ENCODE results near the gene DGAT2.
"Not testable (repeated sequence)": the region's sequence is repeated elsewhere in the genome, so short reads cannot be mapped to it uniquely, and the experiment has no call there.

Gene DGAT2, protein sequence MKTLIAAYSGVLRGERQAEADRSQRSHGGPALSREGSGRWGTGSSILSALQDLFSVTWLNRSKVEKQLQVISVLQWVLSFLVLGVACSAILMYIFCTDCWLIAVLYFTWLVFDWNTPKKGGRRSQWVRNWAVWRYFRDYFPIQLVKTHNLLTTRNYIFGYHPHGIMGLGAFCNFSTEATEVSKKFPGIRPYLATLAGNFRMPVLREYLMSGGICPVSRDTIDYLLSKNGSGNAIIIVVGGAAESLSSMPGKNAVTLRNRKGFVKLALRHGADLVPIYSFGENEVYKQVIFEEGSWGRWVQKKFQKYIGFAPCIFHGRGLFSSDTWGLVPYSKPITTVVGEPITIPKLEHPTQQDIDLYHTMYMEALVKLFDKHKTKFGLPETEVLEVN

DNA sequence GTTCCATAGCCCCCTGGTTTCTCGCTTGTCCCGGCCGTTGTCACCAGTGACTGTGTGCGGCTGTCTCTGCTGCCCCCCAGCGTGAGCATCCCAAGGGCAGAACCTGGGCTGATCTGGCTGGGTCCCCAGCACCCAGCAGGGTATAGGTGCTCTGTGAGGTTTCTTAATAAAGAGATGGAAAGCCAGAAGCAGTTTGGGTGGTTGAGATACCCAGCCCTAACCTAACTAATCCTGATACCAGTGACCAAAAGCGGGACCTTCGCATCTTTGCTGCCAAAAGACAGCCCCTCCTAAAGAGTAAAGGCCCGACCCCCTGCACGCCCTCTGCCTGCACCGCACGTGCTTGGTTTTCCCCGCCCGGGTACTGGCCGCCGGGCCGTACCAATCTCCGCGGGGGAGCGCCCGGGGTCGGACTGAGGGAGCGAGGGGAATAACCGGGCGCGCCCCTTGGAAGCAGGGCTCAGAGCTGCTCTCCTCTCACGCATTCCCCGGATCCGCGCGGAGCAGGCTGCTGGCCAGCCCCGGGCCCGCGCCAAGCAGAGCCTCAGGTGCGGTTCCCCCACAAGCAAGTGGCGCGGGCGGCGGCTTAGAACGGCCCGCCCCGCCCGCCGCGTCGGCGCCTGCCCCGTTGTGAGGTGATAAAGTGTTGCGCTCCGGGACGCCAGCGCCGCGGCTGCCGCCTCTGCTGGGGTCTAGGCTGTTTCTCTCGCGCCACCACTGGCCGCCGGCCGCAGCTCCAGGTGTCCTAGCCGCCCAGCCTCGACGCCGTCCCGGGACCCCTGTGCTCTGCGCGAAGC lies at the start of gene DGAT2:
Gene DGAT2 (plus strand): TSS at position 667 of the 797 bp plus-strand sequence. CDS start 214 bp downstream, outside the sequence.
- peak; percentile 85 for DNase-seq (ENCODE audit: low spot score)

DNA sequence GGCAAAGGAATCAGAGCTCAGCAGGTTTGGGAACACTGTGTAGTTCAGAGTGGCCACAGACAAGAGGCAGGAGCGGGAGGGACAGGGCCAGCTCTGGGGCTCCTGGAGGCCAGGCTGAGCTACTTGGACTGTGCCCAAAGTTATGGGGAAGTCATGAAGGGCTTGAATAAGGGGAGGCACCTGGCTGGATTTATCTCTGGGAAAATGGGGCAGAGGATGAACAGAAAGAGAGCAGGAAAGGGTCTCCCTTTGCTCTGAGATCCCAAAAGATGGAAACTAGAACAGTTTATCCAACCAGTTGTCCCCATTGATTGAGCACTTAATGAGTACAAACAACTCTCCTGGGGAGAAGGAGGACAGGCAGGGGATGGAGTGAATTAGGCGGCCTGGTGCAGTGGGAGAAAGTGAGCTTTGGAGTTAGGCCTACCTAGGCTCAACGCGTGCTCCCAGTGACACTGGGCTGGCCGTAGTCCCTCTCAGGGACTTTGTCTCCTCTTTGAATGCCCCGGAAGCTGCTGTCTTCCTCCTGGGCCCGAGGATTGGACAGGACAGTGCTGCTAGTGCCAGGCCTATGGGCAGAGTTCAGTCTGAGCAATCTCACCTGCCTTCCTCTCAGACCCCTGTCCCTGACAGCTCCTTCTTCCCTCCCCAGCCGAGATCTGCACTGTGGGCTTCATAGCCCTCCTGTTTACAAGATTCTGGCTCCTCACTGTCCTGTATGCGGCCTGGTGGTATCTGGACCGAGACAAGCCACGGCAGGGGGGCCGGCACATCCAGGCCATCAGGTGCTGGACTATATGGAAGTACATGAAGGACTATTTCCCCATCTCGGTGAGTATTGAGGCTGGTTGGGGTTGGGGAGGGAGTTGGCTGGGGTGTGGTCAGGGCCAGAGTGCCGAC lies 49.0 kb upstream of the DGAT2 start:
- no peak for DNase-seq (ENCODE audit: low spot score)

DNA sequence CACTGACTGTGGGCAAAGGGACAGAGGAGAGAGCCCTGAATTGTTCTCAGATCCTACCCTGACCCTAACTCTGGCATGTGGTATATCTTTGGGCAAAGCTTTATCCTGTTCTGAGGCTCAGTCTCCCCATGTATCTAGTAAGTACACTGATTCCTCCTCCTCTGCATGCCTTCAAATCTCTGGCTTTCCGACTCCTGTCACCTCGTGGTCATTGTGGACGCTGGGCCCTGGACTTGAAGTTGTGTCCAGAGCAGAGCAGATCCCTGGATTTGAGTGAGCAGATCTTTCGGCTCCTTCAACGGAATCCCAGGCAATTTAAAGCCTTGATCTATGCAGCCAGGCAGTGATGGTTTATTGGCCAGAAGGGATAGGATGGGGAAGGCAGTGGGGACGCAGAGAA lies 47.9 kb upstream of the DGAT2 start:
- no peak for DNase-seq (ENCODE audit: low spot score)

DNA sequence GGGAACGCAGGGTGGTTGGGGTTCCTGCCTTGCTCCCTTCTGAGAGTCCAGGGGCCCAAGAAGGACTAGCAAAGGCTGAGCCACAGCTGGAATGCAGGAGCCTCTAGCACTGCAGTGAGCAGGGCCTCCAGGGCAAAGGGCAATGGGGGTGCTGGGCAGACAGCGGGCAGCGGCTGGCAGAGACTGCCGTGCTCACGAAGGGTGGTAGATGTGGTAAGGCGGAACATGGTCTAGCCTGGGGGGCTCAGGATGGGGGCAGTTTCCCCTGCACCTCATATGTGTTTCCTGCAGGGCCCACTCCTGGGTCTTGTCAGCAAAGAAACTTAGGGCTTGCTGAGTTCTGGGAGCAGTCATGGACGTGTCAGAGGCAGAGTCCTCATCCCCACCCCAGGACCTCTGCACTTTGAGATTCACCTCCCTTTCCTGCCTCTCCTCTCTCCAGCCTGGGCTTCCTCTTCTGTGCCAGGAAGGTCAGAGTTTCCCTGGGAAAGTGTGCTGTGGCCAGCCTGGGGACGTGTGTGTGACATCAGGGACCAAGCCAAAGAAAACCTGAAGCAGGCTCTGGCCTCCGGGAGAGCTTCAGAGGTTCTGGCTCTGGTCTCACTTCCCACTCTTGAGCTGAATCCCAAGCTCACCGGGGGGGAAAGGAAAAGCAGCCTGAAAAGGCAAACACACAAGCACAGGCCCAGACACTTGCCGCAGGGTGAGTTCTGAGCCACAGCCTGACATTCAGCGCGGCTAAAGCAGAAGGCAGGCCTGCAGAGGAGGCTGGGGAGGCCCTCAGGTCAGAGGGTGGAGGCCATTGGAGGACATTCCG lies 46.5 kb upstream of the DGAT2 start:
- no peak for DNase-seq (ENCODE audit: low spot score)

DNA sequence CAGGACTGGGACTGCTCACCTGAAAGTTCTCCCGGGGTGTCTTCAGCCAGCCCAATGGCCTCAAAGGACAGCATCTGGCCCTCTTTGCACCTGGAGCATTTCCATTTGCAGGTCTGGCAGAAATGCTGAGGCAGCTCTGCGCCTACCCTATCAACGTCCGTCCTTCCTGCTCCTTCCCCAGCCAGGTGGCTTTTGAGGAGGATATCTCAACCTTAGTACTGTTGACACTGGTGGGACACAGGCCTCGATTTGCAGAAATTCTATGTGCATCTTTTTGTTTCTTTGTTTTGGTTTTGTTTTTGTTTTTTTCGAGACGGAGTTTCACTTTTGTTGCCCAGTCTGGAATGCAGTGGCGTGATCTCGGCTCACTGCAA lies 45.9 kb upstream of the DGAT2 start:
- DNase-seq (ENCODE audit: low spot score): no peak

DNA sequence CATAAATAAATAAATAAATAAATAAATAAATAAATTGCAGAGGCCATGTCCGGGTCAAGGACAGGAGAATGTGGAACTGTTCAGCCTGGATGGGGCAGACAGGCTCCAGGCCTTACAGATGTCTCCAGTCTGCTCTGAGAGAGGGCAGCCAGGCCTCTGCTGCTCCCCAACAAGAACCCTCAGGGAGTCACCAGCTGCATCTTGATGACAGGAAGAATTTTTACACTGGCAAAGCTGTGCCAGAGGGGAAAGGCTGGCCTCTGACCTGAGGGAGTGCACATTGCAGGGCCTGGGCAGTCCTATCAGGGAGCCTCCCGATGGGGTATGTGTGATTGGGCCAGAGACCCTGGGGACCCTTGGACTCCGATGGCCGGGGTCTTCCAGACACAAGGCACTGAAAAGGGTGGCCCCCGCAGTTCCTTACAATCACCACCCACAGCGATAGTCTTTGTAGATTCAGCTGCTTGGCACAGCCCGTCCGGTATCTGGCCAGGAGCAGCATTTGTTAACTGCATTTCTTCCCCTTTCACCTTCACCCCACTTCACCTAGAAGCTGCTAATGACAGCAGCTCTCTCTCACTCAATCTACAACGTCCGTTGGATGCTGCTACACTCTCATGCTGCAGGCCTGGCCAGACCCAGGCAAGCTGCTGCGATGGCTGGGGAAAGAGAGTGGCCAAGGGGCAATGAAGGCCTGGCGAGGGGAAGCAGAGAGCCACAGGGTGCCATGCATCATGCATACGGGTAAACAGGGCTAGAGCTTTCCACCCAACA lies 42.8 kb upstream of the DGAT2 start:
- no peak for DNase-seq (ENCODE audit: low spot score)

DNA sequence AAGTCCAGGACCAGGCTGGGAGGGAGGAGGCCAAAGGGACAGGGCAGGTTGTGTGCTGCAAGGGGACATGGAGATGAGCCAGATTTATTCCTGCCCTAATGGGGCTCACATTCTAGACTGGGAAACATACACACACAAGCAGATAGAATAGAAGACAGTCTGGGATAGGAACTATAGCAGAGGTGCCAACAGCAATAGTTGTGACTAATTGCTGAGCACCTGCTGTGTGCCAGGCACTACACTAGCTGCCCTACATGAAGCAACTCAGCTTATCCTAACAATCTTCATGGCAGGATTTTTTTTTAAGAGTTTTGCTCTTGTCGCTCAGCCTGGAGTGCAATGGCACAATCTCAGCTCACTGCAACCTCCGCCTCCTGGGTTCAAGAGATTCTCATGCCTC lies 39.6 kb upstream of the DGAT2 start:
- DNase-seq (ENCODE audit: low spot score): no peak

DNA sequence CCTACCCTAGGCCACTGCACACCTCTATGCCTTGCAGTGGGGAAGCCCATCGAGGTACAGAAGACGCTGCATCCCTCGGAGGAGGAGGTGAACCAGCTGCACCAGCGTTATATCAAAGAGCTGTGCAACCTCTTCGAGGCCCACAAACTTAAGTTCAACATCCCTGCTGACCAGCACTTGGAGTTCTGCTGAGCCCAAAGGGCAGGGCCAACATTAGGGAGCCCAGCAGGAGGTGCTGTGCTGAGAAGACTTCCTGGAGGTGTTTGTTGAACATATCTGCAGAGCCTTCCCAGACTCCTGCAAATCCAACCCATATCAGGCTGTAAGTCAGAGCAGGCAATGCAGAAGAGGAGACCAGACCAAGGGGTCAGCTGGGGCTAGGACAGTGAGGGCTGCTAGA lies 37.5 kb upstream of the DGAT2 start:
- DNase-seq (ENCODE audit: low spot score): no peak

DNA sequence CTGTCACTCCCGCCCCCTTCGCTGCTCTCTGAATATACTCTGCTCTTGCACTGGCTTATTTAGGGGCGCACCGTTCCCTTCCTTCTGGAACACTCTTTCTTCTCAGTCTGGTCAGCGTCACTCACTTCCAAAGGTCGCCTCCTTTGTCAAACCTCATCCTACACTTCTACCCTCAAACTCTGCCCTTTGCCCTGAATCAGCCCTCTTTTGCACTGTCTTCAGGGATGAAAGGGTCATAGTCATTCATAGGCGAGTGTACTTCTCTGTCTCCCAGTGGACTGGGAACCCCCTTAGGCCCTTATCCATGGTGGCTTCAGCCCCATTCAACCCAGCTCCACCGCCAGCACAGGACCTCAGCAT lies 35.5 kb upstream of the DGAT2 start:
- DNase-seq (ENCODE audit: low spot score): no peak

DNA sequence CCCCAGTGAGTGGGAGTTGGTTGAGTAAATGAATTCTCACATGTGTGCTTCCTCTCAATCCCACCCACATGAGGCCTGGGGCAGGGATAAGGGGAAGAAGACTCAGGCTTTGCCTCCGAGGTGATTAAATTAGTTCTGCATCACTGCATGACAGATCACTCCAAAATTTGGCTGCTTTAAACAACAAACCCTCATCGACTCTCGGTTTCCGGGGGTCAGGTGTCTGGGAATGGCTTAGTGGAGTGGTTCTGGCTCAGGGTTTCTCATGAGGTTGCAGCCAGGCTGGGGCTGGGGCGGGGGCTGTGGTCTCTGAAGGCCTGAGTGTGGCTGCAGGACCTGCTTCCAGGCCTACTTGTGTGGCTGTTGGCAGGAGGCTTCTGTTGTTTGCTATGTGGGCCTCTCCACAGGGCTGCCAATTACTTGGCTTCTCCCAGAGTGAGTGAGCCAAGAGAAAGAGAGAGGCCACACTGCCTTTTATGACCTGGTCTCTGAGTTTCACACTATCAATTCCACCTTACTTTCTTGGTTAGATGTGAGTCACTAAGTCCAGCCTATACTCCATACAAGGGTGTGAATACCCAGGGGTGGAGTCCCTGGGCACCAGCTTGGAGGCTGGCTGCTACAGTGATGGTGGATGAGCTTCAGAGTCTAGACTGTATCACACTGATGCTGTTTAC lies 35.0 kb upstream of the DGAT2 start:
- no peak for DNase-seq (ENCODE audit: low spot score)

DNA sequence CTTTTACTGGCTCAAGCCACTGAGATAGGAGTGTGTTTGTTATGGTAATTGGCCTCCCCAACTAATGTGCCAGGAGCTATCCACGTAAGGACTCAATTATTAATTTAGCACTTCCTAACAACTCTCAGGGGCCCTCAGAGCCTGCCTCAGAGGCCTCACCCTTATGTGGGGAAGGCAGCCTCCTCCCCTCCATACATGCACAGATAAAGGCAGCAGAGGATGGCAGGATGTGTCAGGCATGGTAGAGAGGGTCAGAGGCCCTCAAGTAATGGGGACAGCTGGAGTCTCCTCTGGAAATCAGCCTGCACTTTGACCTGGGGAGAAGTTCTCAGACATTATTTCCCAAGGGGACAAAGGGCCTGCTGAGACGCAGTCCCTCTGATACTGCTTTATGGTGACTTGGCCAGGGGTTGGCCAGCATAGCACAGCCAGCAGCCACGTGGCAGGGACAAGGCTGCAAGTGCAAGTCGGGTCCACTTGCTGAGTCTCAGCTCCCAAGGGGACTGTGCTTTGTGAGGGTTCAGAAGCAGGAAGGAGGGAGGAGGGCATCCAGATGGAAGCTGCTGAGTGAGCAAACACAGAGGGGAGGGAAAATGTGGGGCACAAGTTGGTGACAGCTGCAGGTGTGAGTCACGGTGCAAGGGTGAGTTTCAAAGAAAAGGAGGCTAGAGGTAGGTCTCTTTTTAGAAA lies 33.9 kb upstream of the DGAT2 start:
- DNase-seq (ENCODE audit: low spot score): no peak

DNA sequence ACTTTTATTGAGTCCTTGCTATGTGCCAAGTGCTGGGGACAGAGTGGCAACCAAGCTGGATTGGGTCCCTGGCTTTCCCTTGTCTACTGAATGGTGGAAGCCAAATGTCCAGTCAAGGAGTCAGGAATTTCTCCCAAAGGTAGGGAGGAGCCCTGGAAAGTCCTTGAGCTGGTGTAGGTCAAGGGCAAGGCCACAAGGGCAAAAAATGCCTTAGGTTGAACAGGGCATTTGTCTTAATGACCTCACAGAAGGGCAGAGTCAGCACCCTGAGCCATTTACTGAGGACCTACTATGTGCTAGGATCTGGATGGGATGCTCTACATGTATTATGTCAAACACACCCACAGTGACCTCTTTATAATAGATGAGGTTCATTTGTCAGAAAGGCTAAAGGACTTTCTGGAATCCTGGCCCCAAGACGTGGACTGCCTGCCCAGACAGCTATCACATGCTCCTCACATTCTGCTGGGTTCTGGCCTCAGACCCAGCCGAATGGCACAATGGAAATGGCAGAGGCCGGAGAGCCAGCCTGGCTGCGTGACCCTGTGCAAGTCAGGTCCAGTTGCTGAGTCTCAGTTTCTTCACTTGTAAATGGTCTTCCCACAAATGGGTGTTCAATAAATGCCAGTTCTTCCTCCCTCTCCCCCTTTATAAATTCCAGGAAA lies 33.3 kb upstream of the DGAT2 start:
- DNase-seq (ENCODE audit: low spot score): no peak

DNA sequence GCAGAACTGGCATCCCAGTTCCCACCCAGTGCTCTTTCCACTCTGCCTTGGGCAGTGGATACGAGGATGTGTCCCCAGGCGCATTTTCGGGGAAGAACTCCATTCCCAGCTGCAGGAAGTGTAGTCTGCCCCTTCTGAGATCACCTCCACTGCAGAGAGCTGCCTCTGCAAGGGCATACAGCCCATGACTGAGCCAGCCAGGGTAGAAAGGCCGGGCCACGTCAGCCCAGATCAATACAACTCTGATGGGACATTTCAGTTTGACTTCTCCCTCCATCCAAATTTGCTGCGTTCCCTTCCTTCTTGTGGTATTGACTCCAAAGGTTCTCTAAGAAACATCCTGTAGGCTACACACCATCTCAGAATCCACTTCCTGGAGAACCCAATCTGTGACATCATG lies 31.3 kb upstream of the DGAT2 start:
- DNase-seq (ENCODE audit: low spot score): no peak

DNA sequence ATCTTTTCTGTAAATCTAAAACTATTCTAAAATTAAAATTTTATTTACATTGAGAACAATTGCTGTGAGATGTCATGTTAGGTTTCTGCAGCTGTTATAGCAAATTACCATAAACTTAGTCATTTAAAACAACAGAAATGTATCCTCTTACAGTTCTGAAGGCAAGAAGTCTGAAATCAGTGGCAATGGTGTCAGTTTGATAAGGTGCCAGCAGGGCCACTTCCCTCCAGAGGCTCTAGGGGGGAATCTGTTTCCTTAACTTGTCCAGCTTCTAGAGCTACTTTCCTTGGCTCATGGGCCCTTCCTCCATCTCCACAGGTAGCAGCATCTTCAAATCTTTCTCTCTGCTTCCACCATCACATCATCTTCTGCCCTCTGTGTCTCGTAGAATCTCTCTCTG lies 27.9 kb upstream of the DGAT2 start:
- DNase-seq (ENCODE audit: low spot score): no peak

DNA sequence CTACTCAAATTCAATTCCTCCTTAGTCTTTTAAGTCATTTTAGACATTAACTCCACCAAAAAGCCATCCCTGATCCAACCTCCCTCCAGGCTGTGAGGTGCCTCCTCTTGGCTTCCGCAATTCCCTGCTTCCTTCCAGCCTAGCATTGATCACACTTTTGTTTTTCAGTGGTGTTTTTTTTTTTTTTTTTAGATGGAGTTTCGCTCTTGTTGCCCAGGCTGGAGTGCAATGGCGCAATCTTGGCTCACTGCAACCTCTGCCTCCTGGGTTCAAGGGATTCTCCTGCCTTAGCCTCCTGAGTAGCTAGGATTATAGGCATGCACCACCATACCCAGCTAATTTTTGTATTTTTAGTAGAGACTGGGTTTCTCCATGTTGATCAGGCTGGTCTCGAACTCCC lies 25.4 kb upstream of the DGAT2 start:
- DNase-seq (ENCODE audit: low spot score): not testable (repeated sequence)

DNA sequence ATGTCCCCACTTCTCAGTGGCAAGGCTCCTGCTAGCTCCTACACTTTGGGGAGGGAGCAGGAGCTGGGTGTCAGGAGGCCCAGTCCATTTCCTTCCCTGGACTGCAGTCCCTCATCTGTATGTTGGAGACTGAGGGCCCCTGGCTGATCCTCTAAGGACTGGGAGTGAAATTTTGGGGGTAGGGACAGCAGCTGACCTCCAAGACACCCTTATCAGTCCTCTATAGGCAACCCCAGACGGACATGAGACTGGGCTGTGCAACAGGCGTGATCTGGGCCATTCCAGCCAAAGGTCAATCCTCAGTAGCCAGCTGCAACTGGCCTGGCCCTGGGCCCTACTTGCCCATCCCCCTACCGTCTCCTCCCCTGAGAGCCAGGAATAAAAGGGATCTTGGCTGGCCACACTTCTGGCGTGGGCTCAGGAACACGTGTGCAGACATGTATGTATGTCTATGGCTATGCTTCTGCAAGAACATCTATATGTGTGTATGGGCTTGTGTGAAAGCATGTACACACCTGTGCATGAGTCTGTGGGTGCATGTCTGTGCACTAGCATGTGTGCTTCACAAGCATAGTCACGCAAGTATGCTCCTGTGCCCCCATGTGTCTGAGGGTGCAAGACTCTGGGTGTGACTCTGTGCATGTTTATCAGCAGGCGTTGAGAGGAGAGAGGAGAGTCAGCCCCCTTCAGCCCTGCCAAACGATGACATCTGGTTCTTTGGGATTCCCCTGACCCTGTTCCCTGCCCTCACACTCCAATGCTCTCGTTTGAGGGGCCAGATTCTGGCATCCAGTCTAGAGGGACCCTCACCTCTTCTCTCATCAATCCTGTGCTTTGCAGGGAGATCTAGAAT lies 24.6 kb upstream of the DGAT2 start:
- DNase-seq (ENCODE audit: low spot score): no peak

DNA sequence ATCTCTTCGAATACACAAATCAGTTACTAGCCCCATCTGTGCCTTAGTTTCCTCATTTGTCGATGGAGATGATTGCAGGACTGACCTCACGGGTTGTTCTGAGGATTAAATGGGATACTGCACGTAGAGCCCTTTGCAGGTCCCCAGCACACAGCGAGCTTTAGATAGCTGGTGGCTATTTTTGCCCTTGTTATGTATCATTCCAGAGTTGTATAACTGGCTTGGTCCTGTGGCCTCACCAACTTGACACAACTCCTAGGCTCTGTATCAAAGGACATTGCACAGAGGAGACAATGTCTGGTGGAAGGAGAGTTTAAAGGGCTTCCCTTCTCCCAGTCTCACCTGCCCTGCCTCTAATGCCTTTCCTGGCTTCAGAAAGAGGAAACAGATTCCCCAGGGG lies 22.8 kb upstream of the DGAT2 start:
- no peak for DNase-seq (ENCODE audit: low spot score)

DNA sequence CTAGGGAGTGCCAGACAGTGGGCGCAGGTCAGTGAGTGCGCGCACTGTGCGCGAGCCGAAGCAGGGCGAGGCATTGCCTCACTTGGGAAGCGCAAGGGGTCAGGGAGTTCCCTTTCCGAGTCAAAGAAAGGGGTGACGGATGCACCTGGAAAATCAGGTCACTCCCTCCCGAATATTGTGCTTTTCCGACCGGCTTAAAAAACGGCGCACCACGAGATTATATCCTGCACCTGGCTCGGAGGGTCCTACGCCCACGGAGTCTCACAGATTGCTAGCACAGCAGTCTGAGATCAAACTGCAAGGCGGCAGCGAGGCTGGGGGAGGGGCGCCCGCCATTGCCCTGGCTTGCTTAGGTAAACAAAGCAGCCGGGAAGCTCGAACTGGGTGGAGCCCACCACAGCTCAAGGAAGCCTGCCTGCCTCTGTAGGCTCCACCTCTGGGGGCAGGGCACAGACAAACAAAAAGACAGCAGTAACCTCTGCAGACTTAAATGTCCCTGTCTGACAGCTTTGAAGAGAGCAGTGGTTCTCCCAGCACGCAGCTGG lies 19.8 kb upstream of the DGAT2 start:
- DNase-seq (ENCODE audit: low spot score): not testable (repeated sequence)

Measured in ecto neural progenitor cell (in vitro differentiated cells).